HCT116 (cell line): Measurements from ENCODE around the gene ZNF282.

ENCODE experiments used
- EZH2 ChIP-seq: fragments of 200-600 bp; sonication (generic); IDR thresholded peaks from 2 replicates; pipeline ENCODE4 v1.6.1; 2017; ENCODE audit warnings: antibody characterized with exemption, mixed run types
- POLR2A ChIP-seq: IDR thresholded peaks from 2 replicates; pipeline ENCODE4 v1.7.0; 2011; ENCODE audit warnings: borderline replicate concordance; ENCODE audit not compliant: insufficient read depth, insufficient read length; ENCODE audit errors: extremely low read depth
- POLR2AphosphoS5 ChIP-seq: IDR thresholded peaks from 2 replicates; pipeline ENCODE4 v1.6.1; 2011; ENCODE audit warnings: mild to moderate bottlenecking, low read depth, low read length, moderate library complexity
- TF ChIP-seq, protein P1 (sequence below), 3 experiments: fragments of 200-600 bp in 1 of 3; sonication (generic) in 1 of 3; IDR thresholded peaks in 2 of 3; conservative IDR thresholded peaks in 1 of 3; 2 replicates each; pipeline ENCODE4 v1.5.1; 2012 to 2017; ENCODE audit warnings: low read depth in 2 of 3, low read length in 2 of 3, antibody characterized with exemption in 1 of 3, borderline replicate concordance in 1 of 3, control low read depth in 1 of 3, mild to moderate bottlenecking in 1 of 3, mixed read lengths in 1 of 3, mixed run types in 1 of 3, moderate library complexity in 1 of 3; ENCODE audit not compliant: insufficient read depth in 1 of 3

DNA sequence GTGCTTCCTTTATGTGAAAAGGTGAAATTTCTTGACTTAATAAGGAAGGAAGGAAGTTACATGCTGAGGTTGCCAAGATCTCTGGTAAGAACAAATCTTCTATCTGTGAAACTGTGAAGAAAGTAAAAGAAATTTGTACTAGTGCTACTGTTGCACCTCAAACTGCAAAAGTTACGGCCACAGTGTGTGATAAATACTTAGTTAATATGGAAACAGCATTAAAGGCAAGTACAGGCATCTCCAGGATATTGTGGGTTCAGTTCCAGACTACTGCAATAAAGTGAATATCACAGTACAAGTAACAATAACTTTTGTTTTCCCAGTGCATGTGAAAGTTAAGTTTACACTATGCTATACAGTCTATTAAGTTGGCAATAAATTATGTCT is 22.8 kb upstream of the ZNF282 start:
- no peak for TF ChIP-seq POLR2A
- TF ChIP-seq, protein P1, sequence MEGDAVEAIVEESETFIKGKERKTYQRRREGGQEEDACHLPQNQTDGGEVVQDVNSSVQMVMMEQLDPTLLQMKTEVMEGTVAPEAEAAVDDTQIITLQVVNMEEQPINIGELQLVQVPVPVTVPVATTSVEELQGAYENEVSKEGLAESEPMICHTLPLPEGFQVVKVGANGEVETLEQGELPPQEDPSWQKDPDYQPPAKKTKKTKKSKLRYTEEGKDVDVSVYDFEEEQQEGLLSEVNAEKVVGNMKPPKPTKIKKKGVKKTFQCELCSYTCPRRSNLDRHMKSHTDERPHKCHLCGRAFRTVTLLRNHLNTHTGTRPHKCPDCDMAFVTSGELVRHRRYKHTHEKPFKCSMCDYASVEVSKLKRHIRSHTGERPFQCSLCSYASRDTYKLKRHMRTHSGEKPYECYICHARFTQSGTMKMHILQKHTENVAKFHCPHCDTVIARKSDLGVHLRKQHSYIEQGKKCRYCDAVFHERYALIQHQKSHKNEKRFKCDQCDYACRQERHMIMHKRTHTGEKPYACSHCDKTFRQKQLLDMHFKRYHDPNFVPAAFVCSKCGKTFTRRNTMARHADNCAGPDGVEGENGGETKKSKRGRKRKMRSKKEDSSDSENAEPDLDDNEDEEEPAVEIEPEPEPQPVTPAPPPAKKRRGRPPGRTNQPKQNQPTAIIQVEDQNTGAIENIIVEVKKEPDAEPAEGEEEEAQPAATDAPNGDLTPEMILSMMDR (IDR thresholded peaks at IDR 0.05 in 2 of 3, conservative IDR thresholded peaks at IDR 0.05 in 1 of 3; ENCODE audit: borderline replicate concordance in 1 of 3, insufficient read depth in 1 of 3, low read depth in 2 of 3, low read length in 2 of 3): no peak
- TF ChIP-seq EZH2: no peak
- no peak for TF ChIP-seq POLR2AphosphoS5
